DOHH2 (cell line): ENCODE data around the gene NUP42.

ENCODE experiments used
- H3F3A ChIP-seq: fragments of 200-600 bp; sonication (generic), shearing (Covaris generic); 2 replicates; pipeline ENCODE4 v1.6.0; 2016; ENCODE audit warnings: antibody characterized with exemption, mild to moderate bottlenecking; ENCODE audit not compliant: control insufficient read depth, insufficient read depth
- H3K27ac ChIP-seq: fragments of 200-600 bp; sonication (generic); 2 replicates; pipeline ENCODE4 v1.5.1; 2014; ENCODE audit warnings: low read depth, mild to moderate bottlenecking, low read length, moderate library complexity
- H3K27me3 ChIP-seq: fragments of 200-600 bp; sonication (generic); 2 replicates; pipeline ENCODE4 v1.6.1; 2014; ENCODE audit warnings: mild to moderate bottlenecking, low read length, mixed read lengths; ENCODE audit not compliant: control insufficient read depth
- H3K36me3 ChIP-seq: fragments of 200-600 bp; sonication (generic); 2 replicates; pipeline ENCODE4 v1.6.1; 2014; ENCODE audit warnings: mild to moderate bottlenecking, low read length, moderate library complexity, mixed read lengths; ENCODE audit not compliant: control insufficient read depth
- H3K4me1 ChIP-seq: fragments of 200-600 bp; sonication (generic); 2 replicates; pipeline ENCODE4 v1.6.1; 2014; ENCODE audit warnings: mild to moderate bottlenecking, low read length, mixed read lengths; ENCODE audit not compliant: control insufficient read depth
- H3K4me2 ChIP-seq: fragments of 200-600 bp; sonication (generic); 2 replicates; pipeline ENCODE4 v1.6.0; 2014; ENCODE audit warnings: mild to moderate bottlenecking, low read length, moderate library complexity
- H3K4me3 ChIP-seq: fragments of 200-600 bp; sonication (generic); 2 replicates; pipeline ENCODE4 v1.5.1; 2014; ENCODE audit warnings: mild to moderate bottlenecking, low read length, mixed read lengths
- H3K79me2 ChIP-seq: fragments of 200-600 bp; sonication (generic); 2 replicates; pipeline ENCODE4 v1.6.1; 2014; ENCODE audit warnings: mild to moderate bottlenecking, low read length, mixed read lengths; ENCODE audit not compliant: control insufficient read depth
- H3K9me2 ChIP-seq: fragments of 200-600 bp; sonication (generic); replicated peaks from 2 replicates; pipeline ENCODE4 v1.6.1; 2014; ENCODE audit warnings: mild to moderate bottlenecking, low read length, mixed read lengths; ENCODE audit not compliant: control insufficient read depth
- H3K9me3 ChIP-seq: fragments of 200-600 bp; sonication (generic); 2 replicates; pipeline ENCODE4 v1.6.1; 2014; ENCODE audit warnings: antibody characterized with exemption, low read length, mixed read lengths; ENCODE audit not compliant: control insufficient read depth, insufficient read depth
- H4K20me1 ChIP-seq: fragments of 200-600 bp; sonication (generic); 2 replicates; pipeline ENCODE4 v1.6.0; 2014; ENCODE audit warnings: low read depth, mild to moderate bottlenecking, antibody characterized with exemption, low read length, moderate library complexity; ENCODE audit not compliant: control insufficient read depth, insufficient read depth
- CTCF ChIP-seq: fragments of 200-600 bp; sonication (generic); IDR thresholded peaks from one replicate; pipeline ENCODE4 v1.5.1; 2014; ENCODE audit warnings: antibody characterized with exemption, mild to moderate bottlenecking, low read depth, low read length; ENCODE audit not compliant: poor library complexity, severe bottlenecking
- EZH2phosphoT487 ChIP-seq: fragments of 200-600 bp; sonication (generic); IDR thresholded peaks from 2 replicates; pipeline ENCODE4 v1.6.1; 2017; ENCODE audit warnings: borderline replicate concordance, mild to moderate bottlenecking, antibody characterized with exemption, low read length, moderate library complexity, mixed read lengths

NUP42 gene

GRCh38 chr7:23164846-23165245, 17.0 kb upstream of the NUP42 start:
- Histone ChIP-seq H3K9me2 (no peaks in the 10 kb centered on the region), H3K79me2 (no peaks in the 10 kb centered on the region), H3K9me3 (no peaks in the 10 kb centered on the region), H3F3A (no peaks in the 10 kb centered on the region), H3K36me3 (no peaks in the 10 kb centered on the region), H3K4me2 (no peak overlapping the region), H3K4me1 (no peaks in the 10 kb centered on the region), H3K27me3 (no peaks in the 10 kb centered on the region), H3K27ac (no peak overlapping the region), H4K20me1 (no peaks in the 10 kb centered on the region), H3K4me3 (no peak overlapping the region)
- TF ChIP-seq EZH2phosphoT487, result no peak
- no peak for TF ChIP-seq CTCF

GRCh38 chr7:23165316-23165715, 16.5 kb upstream of the NUP42 start:
- H3K4me2 ChIP-seq, result no peak overlapping the region
- no peaks in the 10 kb centered on the region for H3K36me3 ChIP-seq
- no peaks in the 10 kb centered on the region for H3K9me3 ChIP-seq
- no peaks in the 10 kb centered on the region for H3K4me1 ChIP-seq
- no peak overlapping the region for H3K4me3 ChIP-seq
- H3K9me2 ChIP-seq, result no peaks in the 10 kb centered on the region
- no peak overlapping the region for H3K27ac ChIP-seq
- H4K20me1 ChIP-seq, result no peaks in the 10 kb centered on the region
- no peaks in the 10 kb centered on the region for H3K79me2 ChIP-seq
- no peaks in the 10 kb centered on the region for H3K27me3 ChIP-seq
- TF ChIP-seq CTCF, result no peak
- TF ChIP-seq EZH2phosphoT487, result no peak
- no peaks in the 10 kb centered on the region for H3F3A ChIP-seq

- no peak for TF ChIP-seq EZH2phosphoT487
- no peak for TF ChIP-seq CTCF
- H3K27ac ChIP-seq, result no peak overlapping the region
- H3K9me3 ChIP-seq, result no peaks in the 10 kb centered on the region
- no peaks in the 10 kb centered on the region for H3K9me2 ChIP-seq
- no peaks in the 10 kb centered on the region for H3K27me3 ChIP-seq
- peaks cover 2% of the 10 kb centered on the region; the same call in 1 of the 2 replicates for H3F3A ChIP-seq
- H4K20me1 ChIP-seq, result no peaks in the 10 kb centered on the region
- no peak overlapping the region for H3K4me3 ChIP-seq
- H3K4me2 ChIP-seq, result no peak overlapping the region
- no peaks in the 10 kb centered on the region for H3K79me2 ChIP-seq
- no peaks in the 10 kb centered on the region for H3K36me3 ChIP-seq
- no peaks in the 10 kb centered on the region for H3K4me1 ChIP-seq
Observed at GRCh38 chr7:23167691-23168090, 14.2 kb upstream of the NUP42 start.
